Testis (tissue), 2 donors: ENCODE results near the gene SMAD3.

Experiments used
- CTCF ChIP-seq, 3 experiments: fragments of 450-650 bp in 2 of 3; fragments of 200-600 bp in 1 of 3; sonication (generic) in 1 of 3; IDR thresholded peaks; one replicate each; pipeline ENCODE4 v1.5.1; 2016 to 2019; ENCODE audit warnings: antibody characterized with exemption in 3 of 3, mild to moderate bottlenecking in 2 of 3, moderate library complexity in 1 of 3
- POLR2A ChIP-seq: fragments of 450-650 bp; IDR thresholded peaks from one replicate; pipeline ENCODE4 v1.6.1; 2017; ENCODE audit warnings: antibody characterized with exemption, mild to moderate bottlenecking, moderate library complexity

DNA sequence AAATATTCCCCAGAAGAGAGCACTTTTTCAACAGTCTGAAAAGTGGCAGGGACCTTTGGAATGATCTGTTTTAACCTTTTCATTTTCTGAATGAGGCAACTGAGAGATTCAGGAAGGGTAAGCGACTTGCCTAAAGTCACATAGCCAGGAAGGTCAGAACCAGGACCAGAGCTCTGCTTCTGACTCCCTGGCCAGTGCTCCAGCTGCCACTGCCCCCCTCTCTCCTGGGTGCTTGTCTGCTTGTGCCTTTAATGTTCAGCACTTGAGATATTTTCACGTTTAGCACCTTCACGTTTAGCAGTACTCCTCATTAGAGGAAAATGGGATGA is 68.3 kb downstream of the SMAD3 start:
- TF ChIP-seq CTCF (IDR thresholded peaks at IDR 0.05) = no peak
- no peak for TF ChIP-seq POLR2A
